ENCODE results near the gene WDCP. TPM values are rescaled to one million over a fixed set of nuclear protein-coding genes. Genes with fewer than 3 reads are reported as not detected.

The WDCP gene
- total and polyA plus RNA-seq, 2 donors (not counting 3 experiments of a cell fraction or from before 2014, with no cell fraction given), result 9.6 to 15.4 TPM

DNA sequence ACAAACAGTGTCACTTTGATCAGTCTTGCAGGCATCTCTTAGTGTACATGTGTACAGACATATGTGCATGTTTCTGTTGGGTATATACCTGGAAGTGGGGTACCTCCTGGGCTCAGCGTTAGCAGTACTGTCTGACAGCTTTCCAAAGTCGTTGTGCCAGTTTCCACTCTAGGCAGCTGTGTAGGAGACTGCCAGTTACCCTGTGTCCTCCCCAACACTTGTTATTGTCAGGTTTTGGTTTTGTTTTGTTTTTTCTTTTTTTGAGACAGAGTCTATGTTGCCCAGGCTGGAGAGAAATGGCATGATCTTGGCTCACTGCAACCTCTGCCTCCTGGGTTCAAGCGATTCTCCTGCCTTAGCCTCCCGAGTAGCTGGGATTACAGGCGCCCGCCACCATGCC is 8.6 kb upstream of the WDCP start:
- FAIRE-seq (no peak), DNase-seq (ENCODE audit: low read depth, low spot score) (no peak)
- no TSS peak for BruUV-seq (replicated peaks)
- Histone ChIP-seq H3K9me3 (replicated peaks; ENCODE audit: control insufficient read depth, insufficient read depth, low read length) (no peaks in the 10 kb centered on the region), H3K4me2 (ENCODE audit: insufficient read depth, low read length) (no peak overlapping the region), H3K4me3 (replicated peaks in 1 of 3; ENCODE audit: insufficient read depth in 1 of 3, low read depth in 1 of 3, low read length in 3 of 3) (no peak overlapping the region), H3K4me1 (ENCODE audit: control insufficient read depth, extremely low read depth, insufficient read depth, low read length) (no peaks in the 10 kb centered on the region), H3K36me3 (ENCODE audit: control insufficient read depth in 2 of 2, extremely low read depth in 1 of 2, insufficient read depth in 2 of 2, low read length in 2 of 2) (no peaks in the 10 kb centered on the region), H3K9ac (replicated peaks; ENCODE audit: extremely low read depth, insufficient read depth, low read length) (no peak overlapping the region), H3K27me3 (ENCODE audit: control insufficient read depth in 2 of 2, insufficient read depth in 2 of 2, low read length in 2 of 2) (no peaks in the 10 kb centered on the region), H3K27ac (ENCODE audit: insufficient read depth, low read depth, low read length) (no peak overlapping the region), H3K79me2 (ENCODE audit: control insufficient read depth, insufficient read depth, low read length) (no peaks in the 10 kb centered on the region), H2AFZ (ENCODE audit: low read depth, low read length) (no peak overlapping the region), H4K20me1 (replicated peaks; ENCODE audit: control insufficient read depth, extremely low read depth, insufficient read depth, low read length) (no peaks in the 10 kb centered on the region), H3K9me1 (replicated peaks; ENCODE audit: control insufficient read depth, extremely low read depth, insufficient read depth, low read length) (no peaks in the 10 kb centered on the region)
- intact Hi-C loops (cut with micrococcal nuclease), result no loop called here
- TF ChIP-seq EZH2 (IDR thresholded peaks at IDR 0.05; ENCODE audit: borderline replicate concordance, low read depth, low read length, severe bottlenecking), result no peak
- CTCF ChIA-PET, result interaction anchor here (1.9 kb wide), 1 partner anchor 28 kb away, joined by 5 read pairs; the partner anchor contains the start of gene TP53I3
- dilution Hi-C loops (cut with MboI; ENCODE audit: extremely low pct_ligation_motif_present, low sequenced_read_pairs), result no loop called here
- POLR2A ChIA-PET, result no interaction called here

DNA sequence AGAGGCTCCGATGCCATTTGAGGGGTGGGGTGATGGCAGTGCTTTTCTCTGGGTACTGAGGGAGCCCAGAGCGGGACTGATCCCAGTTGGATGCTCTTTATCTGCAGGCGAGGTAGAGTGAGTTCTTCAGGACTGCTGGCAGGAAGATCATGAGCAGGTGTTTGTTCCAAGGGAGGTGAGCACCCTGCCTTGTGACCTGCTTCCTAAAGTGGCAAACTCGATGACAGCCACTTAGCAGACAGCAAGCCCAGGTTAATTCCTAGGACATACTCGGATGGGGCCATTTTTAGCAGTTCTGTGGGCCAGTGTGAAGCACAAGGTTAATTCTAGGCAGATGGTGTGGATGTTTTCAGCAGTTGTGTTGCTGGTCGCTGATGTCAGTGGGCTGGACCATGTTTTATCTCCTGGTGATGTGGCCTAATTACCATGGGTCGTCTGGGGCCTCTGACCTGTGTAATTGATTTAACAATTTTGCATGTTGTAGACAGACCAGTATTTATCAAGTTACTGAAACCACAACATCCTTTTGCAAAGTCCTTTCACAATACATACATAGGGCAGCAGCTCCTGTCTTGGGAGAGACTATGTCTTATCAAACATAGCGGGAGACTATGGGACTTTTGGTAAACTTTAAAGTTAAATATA is 7.3 kb upstream of the WDCP start:
- H3K4me3 ChIP-seq (replicated peaks in 1 of 3; ENCODE audit: insufficient read depth in 1 of 3, low read depth in 1 of 3, low read length in 3 of 3), result no peak overlapping the region
- no peaks in the 10 kb centered on the region for H3K9me1 ChIP-seq (replicated peaks; ENCODE audit: control insufficient read depth, extremely low read depth, insufficient read depth, low read length)
- H3K27me3 ChIP-seq (ENCODE audit: control insufficient read depth in 2 of 2, insufficient read depth in 2 of 2, low read length in 2 of 2), result no peaks in the 10 kb centered on the region
- ChIA-PET CTCF (interaction anchor here (0.6 to 1.9 kb wide), 2 partner anchors 30 to 230 kb away, joined by 3 to 5 read pairs; partner anchors contain the start of gene TP53I3), POLR2A (no interaction called here)
- no peaks in the 10 kb centered on the region for H4K20me1 ChIP-seq (replicated peaks; ENCODE audit: control insufficient read depth, extremely low read depth, insufficient read depth, low read length)
- H2AFZ ChIP-seq (ENCODE audit: low read depth, low read length), result no peak overlapping the region
- TF ChIP-seq MAX (IDR thresholded peaks at IDR 0.05; ENCODE audit: insufficient read depth, insufficient read length) (no peak), POLR2AphosphoS5 (IDR thresholded peaks at IDR 0.05; ENCODE audit: insufficient read depth, low read depth, low read length) (no peak), EZH2 (IDR thresholded peaks at IDR 0.05; ENCODE audit: borderline replicate concordance, low read depth, low read length, severe bottlenecking) (no peak), FOS (IDR thresholded peaks at IDR 0.05; ENCODE audit: borderline replicate concordance, insufficient read depth, low read length) (no peak), CTCF (IDR thresholded peaks at IDR 0.05; ENCODE audit: extremely low read depth in 1 of 2, insufficient read depth in 1 of 2, low read depth in 1 of 2, low read length in 2 of 2) (no peak), GATA2 (IDR thresholded peaks at IDR 0.05; ENCODE audit: insufficient read depth, insufficient read length, low read depth, low read length) (no peak), POLR2A (IDR thresholded peaks at IDR 0.05; ENCODE audit: low read depth, low read length) (no peak), MYC (IDR thresholded peaks at IDR 0.05; ENCODE audit: low read depth, low read length) (no peak), JUN (IDR thresholded peaks at IDR 0.05; ENCODE audit: borderline replicate concordance, insufficient read depth, insufficient read length, low read depth) (no peak)
- no TSS peak for BruUV-seq (replicated peaks)
- no peaks in the 10 kb centered on the region for H3K79me2 ChIP-seq (ENCODE audit: control insufficient read depth, insufficient read depth, low read length)
- H3K9ac ChIP-seq (replicated peaks; ENCODE audit: extremely low read depth, insufficient read depth, low read length), result no peak overlapping the region
- no peak overlapping the region for H3K27ac ChIP-seq (ENCODE audit: insufficient read depth, low read depth, low read length)
- DNase-seq (ENCODE audit: low read depth, low spot score) (no peak), FAIRE-seq (no peak)
- peaks cover 3% of the 10 kb centered on the region for H3K4me1 ChIP-seq (ENCODE audit: control insufficient read depth, extremely low read depth, insufficient read depth, low read length)
- no peaks in the 10 kb centered on the region for H3K9me3 ChIP-seq (replicated peaks; ENCODE audit: control insufficient read depth, insufficient read depth, low read length)
- no peak overlapping the region for H3K4me2 ChIP-seq (ENCODE audit: insufficient read depth, low read length)
- intact Hi-C loops (cut with micrococcal nuclease) (no loop called here), dilution Hi-C loops (cut with MboI; ENCODE audit: extremely low pct_ligation_motif_present, low sequenced_read_pairs) (no loop called here)
- no peaks in the 10 kb centered on the region for H3K36me3 ChIP-seq (ENCODE audit: control insufficient read depth in 2 of 2, extremely low read depth in 1 of 2, insufficient read depth in 2 of 2, low read length in 2 of 2)
